GM21390 (cell line): Measurements from ENCODE around the gene AP5Z1.
"Not testable (repeated sequence)": the region's sequence is repeated elsewhere in the genome, so short reads cannot be mapped to it uniquely, and the experiment has no call there.

ENCODE experiments used
- ATAC-seq: cut with Tn5 transposase; IDR thresholded peaks from one replicate; pipeline ENCODE4 v1.9.1; 2021; ENCODE audit not compliant: unreplicated experiment

Gene AP5Z1

GRCh38 chr7:4800926-4801838, 25.8 kb downstream of the AP5Z1 start:
- no peak for ATAC-seq

GRCh38 chr7:4801839-4802231, 26.4 kb downstream of the AP5Z1 start:
- no peak for ATAC-seq

DNA sequence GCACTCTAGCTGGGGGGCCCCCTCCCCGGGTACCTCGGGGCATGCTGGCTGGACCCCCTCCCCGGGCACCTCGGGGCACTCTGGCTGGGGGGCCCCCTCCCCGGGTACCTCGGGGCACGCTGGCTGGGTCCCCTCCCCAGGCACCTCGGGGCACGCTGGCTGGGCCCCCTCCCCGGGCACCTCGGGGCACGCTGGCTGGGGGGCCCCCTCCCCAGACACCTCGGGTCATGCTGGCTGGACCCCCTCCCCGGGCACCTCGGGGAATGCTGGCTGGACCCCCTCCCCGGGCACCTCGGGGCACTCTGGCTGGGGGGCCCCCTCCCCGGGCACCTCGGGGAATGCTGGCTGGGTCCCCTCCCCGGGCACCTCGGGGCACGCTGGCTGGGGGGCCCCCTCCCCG, 27.2 kb downstream of the AP5Z1 start:
- not testable (repeated sequence) for ATAC-seq

GRCh38 chr7:4803397-4804241, 28.2 kb downstream of the AP5Z1 start:
- ATAC-seq = no peak

DNA sequence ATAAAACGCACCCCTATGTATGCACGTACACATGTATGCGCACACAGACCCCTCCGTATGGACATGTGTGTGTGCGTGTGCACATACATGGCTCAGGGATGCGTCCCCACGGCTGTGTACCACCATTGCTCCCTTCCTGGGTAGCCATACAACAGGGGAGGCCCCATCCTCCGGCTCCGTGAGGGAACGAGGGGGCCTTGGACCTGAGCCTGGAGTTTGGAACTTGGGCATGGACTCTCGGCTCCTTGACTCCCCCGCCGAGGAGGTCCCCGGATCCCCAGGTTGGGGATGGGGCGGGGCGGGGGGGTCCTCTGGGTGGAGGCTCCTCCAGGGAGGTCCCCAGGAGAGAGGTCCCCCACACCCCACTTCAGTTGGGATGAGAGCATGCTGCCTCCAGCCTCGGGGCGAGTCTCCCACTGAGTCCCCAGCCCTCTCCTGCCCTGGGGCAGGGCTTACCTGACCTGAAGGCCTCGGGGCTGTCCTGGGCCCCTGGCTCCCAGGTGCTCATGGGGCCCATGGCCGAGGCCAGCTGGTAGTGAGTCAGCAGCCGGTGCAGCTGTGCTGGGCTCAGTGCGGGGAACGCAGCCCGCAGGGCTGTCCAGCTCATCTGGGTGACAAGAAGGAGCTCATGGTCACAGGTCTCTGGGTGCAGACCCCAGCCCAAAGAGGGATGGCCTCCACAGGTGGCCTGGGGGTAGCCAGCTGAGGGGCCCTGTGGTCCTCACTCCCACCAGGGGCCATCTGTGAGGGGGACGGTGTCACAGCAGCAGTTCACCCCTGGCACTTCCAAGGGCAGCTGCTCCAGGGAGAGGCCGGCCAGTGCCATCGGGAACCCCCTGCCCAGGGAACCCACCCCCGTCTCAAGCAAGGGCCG, 29.9 kb downstream of the AP5Z1 start:
- ATAC-seq = no peak

DNA sequence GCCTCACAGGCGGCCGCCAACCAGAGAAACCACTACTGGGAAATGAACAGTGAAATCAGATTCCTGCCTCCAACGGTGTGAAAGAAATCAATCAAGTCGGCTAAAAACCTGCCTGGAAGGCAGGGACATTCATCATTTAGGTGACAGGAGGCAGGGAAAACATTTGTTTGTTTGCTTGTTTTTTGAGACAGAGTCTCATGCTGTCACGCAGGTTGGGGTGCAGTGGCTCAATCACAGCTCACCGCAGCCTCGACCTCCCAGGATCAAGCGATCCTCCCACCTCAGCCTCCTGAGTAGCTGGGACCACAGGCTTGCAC, 30.5 kb downstream of the AP5Z1 start:
- no peak for ATAC-seq

- no peak for ATAC-seq
Observed at GRCh38 chr7:4806983-4807597, 31.7 kb downstream of the AP5Z1 start.

GRCh38 chr7:4807598-4808016, 32.2 kb downstream of the AP5Z1 start:
- no peak for ATAC-seq

DNA sequence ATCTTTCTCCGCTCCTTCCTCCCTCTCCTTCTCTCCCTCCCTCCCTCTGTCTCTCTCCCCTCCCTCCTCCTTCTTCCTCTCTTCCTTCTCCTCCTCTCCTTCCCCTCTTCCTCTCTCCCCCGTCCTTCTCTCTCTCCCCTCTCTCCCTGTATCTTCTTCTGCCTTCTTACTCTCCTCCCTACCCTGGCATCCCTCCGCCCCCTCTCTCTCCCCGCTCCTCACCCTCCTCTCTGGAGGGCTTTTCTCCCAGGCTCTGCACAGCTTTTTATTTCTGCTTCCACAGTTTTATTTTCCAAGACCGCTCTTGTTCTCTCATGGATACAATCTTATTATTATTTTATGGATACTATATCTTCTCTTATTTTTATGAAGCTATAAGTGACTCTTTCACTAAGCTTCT, 32.6 kb downstream of the AP5Z1 start:
- no peak for ATAC-seq

DNA sequence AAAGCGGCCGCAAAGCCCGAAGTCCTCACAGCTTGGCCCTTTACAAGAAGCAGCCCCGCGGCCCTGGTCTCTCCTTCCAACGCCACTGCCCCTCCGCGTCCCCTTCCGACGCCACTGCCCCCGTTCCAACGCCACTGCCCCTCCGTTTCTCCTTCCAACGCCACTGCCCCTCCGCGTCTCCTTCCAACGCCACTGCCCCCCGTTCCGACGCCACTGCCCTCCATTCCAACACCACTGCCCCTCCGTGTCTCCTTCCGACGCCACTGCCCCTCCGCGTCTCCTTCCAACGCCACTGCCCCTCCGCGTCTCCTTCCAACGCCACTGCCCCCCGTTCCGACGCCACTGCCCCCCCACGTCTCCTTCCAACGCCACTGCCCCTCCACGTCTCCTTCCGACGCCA, 33.1 kb downstream of the AP5Z1 start:
- ATAC-seq = no peak

DNA sequence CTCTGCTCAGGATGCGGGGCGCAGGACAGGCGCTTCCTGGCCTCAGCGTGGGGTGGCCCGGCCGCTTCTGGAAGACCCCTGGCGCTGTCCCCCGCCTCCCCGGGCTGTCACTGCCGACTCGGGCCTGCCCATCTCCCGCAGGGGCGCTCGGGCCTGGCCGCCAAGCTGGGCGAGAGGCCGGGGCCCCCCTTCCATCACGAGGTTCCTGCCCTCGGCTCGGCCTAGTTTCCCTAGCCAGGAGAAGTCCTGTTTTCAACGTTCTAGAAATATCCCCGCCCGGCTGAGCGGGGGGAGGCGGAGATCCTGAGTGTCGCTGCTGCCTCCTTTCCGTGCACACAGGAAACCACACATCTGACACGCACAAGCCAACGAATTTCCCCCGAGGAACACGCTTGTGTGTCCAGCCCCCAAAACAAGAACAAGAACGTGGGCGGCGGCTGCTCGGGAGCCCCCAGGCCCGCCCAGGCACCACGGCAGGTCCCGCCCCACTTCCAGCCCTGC, 33.7 kb downstream of the AP5Z1 start:
- no peak for ATAC-seq

- ATAC-seq = no peak
Observed at GRCh38 chr7:4809666-4810065, 34.2 kb downstream of the AP5Z1 start.

DNA sequence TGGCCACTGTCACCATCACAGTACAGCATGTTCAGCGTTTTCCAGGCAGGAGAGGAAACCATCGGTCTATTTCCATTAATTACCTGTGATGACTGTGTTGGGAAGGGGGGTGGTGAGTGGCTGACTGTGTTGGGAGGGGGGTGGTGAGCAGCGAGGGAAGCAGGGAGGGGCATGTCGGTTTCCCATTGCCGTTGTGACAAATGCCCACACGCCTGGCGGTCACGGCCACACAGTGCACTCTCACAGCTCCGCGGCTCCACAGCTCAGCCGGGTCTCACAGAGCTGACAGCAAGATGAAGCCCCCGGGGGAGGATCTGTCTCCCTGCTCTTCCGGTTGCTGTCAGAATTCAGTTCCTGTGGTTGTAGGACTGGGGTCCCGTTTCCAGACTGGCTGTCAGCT, 39.0 kb downstream of the AP5Z1 start:
- no peak for ATAC-seq

- no peak for ATAC-seq
Observed at GRCh38 chr7:4815121-4815520, 39.7 kb downstream of the AP5Z1 start.

DNA sequence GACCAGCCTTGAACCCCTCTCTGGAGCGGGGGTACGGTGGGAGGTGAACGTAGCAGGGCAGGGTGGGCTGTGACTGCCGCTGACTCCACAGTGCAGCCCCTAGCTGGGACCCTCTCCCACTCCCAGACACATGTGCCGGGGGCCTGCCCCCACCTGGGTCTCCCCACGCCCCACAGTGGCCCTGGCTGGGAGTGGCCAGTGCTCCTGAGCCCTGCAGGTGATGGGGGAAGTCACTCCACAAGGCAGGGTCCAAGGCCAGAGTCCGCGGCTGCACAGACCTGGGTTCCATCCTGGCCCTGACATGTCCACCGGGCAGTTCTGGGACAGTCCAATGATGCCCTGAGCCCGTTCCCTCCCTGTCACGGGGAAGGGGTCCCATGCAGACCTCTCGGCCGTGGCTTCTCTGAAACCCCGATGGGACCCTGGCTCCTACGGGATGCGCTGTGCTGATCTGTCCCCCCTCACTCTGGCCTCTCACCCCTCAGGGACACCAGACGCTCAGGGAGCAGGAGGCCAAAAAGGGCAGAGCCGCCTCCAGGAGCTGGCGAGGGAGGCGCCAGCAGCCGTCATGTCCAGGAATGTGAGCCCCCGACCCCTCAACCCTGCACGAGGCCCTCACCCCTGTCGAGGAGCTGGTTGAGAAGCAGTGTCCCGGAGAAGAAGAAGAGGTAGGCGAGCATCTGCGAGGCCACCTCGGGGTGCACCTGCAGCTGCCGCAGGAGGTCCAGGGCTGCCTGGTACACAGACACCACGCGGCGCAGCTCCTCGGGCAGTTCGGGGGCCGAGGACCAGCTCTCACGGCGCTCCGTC, 40.4 kb downstream of the AP5Z1 start:
- ATAC-seq = no peak

DNA sequence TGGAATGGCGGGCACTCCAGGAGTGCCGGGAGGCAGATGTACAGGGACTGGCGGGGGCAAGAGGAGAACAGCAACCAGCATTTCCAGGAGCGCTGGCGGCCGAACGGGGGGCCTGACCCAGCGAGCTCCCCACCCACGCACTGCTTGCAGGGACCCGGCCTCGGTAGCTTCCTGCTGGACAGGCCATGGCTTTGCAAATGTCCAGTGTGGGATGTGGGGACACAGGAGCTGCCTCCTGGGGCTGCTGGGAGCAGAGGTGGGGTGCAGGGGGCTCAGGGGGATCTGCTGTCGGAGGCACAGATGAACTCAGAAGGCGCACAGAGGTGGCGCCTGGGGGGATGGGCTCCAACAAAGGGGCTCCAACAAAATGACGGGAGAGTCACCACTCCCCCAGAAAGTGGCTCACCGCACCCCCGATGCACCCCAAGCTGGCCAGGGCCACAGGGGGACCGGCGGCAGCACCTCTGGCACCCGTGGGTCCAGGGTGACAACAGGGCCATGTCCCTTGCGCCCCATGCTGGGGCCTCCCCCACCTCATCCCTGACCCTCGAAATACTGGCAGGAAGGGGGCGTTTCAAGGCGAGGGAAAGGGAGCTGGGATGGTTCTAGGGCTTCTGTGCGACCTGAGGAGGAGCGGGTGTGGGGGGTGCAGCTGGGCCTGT, 41.1 kb downstream of the AP5Z1 start:
- ATAC-seq = no peak

DNA sequence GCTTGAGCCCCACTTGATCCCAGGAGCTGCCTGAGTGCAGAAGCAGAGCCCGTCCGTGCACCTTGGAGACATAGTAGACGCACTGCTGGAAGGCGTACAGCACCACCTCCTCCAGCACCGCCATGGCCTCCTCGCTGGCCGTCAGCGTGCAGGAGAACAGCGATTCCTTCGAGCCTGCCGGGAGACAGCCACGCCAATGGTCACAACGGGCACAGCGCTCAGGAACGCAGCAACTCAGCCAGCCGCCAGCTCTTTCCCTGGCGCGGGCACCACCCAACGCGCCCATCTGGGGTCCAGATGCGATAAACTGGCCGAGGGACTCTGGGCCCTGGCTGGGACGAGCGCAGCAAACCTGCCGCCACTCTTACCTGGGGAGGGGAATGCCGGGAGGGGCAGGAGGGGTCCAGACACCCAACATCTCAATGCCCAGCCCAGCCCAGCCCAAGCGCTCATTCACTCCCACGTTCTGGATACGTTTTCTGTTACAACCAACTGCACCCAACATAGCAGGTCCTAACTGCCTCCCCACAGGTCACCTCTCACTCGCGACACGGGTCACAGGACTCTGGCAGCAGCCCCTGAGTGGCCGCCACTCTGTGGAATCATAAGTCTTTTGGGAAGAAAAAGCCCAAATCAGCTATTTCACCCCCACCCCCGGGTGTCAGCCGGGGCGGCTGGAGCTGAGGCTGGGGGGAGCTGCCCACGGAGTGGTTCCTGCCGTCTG, 41.9 kb downstream of the AP5Z1 start:
- no peak for ATAC-seq

- no peak for ATAC-seq
Observed at GRCh38 chr7:4818000-4818794, 42.8 kb downstream of the AP5Z1 start.
